CD4-positive, alpha-beta T cell treated with Interferon gamma for 1 hour (primary cell): ENCODE data around the gene MPP2.
"Not testable (repeated sequence)": the region's sequence is repeated elsewhere in the genome, so short reads cannot be mapped to it uniquely, and the experiment has no call there.

Experiments used
- DNase-seq: peaks from one replicate; pipeline ENCODE4 v3.0.0-alpha.2; 2020

The MPP2 gene

GRCh38 chr17:43907425-43907981, at the start of gene MPP2:
Gene MPP2 (minus strand): TSS chr17:43907536. CDS start chr17:43904460, 3,076 bp downstream.
- peak; percentile 51 for DNase-seq

DNA sequence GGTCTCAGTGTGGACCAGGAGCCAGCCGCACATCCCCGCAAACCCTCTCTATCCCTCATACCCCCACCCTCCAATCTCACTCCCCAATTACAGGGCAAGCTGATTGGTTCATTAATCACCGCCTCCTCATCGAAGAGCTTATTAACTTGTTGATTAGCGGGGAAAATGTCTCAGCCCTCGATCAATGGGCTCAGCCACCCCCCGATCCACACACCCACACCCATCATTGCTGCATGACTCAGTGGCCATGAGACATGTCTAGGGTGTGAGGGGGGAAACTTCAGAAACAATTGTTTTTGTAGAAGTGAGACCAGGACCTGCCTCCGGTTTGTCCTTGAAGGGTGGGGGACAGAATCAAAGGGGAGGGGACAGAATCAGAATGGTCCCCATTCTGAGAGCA, 48.9 kb upstream of the MPP2 start:
- no peak for DNase-seq

GRCh38 chr17:43953746-43954145, 46.4 kb upstream of the MPP2 start, which contains the start of gene PYY:
Gene PYY (minus strand): TSS chr17:43953940. CDS start chr17:43953483, 457 bp downstream.
- no peak for DNase-seq

GRCh38 chr17:43952724-43953666, 45.7 kb upstream of the MPP2 start:
- no peak for DNase-seq

DNA sequence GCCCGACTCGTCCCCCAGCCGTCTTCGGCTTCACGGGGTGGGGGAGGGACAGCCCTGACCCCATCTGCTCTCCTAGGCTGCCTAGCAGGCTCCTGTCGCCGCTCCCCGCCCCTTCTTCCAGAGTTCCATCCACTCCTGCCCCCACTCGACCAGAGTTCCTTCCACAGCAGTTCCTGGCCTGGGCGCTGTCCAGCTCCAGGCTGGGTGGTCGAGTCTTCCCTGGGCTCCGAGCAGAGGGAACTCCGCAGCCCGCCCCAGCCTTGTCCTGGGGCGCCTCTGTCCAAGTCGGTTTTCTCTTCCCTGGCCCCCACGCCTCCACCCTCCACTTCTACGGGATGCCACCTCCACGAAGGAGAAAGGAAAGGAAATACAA, 45.0 kb upstream of the MPP2 start:
- DNase-seq = no peak

- DNase-seq = no peak
Observed at GRCh38 chr17:43951750-43952149, 44.4 kb upstream of the MPP2 start.

GRCh38 chr17:43950554-43950953, 43.2 kb upstream of the MPP2 start:
- no peak for DNase-seq

GRCh38 chr17:43949781-43950180, 42.4 kb upstream of the MPP2 start:
- DNase-seq = no peak

- no peak for DNase-seq
Observed at GRCh38 chr17:43946781-43947180, 39.4 kb upstream of the MPP2 start.

DNA sequence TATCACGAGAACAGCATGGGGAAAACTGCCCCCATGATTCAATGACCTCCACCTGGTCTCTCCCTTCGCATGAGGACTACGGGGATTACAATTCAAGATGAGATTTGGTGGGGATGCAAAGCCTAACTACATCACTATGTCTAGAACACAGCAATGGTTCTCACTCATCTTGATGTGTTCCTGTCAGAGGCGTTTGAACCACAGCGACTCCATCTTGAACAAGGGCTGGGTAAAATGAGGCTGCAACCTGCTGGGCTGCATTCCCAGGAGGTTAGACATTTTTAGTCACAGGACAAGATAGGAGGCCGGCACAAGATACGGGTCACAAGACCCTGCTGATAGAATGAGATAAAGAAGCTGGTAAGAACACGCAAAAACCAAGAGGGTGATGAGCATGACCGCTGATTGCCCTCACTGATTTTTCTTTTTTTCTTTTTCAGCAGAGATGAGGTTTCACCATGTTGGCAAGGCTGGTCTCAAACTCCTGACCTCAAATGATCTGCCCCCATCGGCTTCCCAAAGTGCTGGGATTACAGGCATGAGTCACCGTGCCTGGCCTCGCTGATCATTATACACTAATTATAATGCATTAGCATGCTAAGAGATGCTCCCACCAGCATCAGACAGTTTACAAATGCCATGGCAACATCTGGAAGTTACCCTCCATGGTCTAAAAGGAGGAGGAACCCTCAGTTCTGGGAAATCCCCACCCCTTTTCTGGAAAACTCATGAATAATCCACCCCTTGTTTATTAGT, 37.9 kb upstream of the MPP2 start:
- DNase-seq = no peak

- no peak for DNase-seq
Observed at GRCh38 chr17:43942051-43942685, 34.8 kb upstream of the MPP2 start, which contains the start of gene PPY. Gene PPY (minus strand): TSS chr17:43942476. CDS start chr17:43941654, 822 bp downstream.

DNA sequence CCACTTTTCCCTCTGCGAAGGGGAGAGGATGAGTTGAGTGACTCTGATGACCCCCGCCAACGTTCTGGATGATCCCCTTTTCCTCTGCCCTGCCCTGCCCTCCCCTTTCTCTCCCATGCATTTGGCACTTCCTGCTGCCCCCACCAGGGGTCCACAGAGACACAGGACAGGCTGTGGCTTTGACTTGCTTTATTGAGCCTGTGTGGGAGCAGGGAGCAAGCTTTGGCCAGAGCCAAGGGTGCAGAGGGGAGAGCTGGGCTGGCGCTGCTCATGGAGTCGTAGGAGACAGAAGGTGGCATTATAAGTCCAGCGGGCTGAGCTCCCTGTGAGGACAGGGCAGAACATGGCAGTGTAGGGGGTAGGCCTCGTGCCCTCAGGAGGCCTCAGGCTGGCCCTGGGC, 33.3 kb upstream of the MPP2 start:
- no peak for DNase-seq

- DNase-seq = no peak
Observed at GRCh38 chr17:43939886-43940285, 32.5 kb upstream of the MPP2 start.

DNA sequence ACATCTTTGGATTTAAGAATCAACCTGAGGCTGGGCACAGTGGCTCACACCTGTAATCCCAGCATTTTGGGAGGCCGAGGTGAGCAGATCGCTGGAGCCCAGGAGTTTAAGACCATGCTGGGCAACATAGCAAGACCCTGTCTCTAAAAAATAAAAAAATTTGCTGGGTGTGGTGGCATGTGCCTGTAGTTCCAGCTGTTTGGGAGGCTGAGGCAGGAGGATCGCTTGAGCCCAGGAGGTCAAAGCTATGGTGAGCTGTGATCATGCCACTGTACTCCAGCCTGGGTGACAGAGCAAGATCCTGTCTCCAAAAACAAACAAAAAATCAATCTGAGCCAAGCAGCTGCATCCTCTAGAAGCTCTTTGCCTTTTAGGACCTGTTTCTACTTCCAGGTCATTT, 32.1 kb upstream of the MPP2 start:
- not testable (repeated sequence) for DNase-seq

DNA sequence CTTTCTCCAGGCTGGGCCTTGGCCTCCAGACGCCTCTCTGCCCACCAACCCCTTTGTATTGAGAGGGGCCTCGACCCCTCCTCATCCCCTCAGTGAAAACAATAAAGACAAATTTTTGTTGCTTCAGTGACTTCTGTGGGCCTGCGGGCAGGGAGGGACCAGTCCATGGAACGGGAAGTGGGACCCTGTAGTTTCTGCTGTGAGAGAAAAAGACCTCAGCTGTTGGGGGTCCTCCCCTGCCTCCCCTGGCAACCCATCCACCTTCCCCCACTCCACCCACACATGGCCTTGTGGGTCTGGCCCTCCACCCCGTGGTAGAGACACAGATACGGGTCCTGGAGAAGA, 31.5 kb upstream of the MPP2 start:
- DNase-seq = no peak

DNA sequence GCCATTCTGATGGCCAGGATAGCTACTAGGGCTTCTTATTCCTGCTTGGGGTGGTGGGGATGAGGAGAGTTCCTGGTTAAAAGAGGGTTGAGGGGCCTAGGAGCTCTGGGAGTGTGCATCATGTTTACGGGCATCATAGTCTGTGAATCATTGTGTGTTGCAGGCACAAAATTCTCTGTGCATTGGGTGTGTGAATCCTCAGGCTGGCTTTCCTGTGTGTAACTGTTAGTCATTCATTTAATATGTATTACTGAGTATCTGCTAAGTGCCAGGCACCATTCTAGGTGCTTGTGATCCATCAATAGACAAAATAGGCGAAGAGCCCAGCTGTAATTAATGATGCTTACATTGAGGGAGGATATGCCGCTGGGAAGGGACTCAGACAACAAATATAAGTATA, 29.1 kb upstream of the MPP2 start:
- DNase-seq = no peak

DNA sequence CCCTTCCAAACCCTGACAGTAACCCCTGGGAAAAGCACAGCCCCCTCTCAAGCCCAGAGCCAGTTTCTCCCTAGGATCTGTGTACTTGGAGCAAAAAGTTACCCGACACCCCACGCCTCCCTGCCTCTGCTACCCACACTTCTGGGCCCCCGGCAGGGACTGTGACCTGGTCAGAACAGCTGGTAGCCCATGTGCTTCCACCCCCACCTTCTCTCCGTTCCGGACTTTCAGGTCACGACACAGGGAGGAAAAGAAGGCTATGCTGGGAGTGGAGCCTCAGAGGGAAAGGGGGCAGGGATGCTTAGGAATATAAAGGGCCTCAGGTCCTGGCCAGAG, 28.6 kb upstream of the MPP2 start:
- DNase-seq = no peak

GRCh38 chr17:43935204-43935925, 28.0 kb upstream of the MPP2 start:
- DNase-seq = no peak

- no peak for DNase-seq
Observed at GRCh38 chr17:43932923-43933322, 25.6 kb upstream of the MPP2 start.

- no peak for DNase-seq
Observed at GRCh38 chr17:43932357-43932756, 25.0 kb upstream of the MPP2 start.

DNA sequence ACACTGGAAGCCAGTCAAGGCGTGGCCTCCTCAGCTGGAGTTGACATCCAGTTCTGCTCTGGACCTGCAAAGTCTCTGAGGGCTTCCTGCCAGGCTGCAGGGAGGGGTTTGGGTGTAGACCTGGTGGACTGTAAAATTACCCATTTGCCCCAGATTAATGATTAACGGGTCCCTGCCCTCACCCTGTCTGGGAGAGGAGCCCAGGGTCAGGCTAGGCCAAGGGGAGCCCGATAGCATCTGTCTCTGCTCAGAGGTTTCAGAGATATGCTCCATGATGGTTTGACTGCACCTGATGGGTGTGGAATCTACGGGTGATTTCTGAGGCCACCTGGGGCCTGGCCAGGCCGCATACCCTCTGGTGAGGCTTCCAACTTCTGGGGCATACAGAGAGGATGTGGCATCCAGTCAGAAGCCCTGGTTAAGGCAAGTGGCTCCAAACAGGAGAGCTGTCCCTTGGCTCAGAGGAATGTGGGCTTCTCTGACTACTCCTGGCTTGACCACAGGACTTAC, 23.8 kb upstream of the MPP2 start:
- no peak for DNase-seq

GRCh38 chr17:43928609-43929008, 21.3 kb upstream of the MPP2 start:
- no peak for DNase-seq
